Stimulated activated CD4-positive, alpha-beta T cell treated with anti-CD3 and anti-CD28 coated beads, TNF-alpha, amount 100 ng/mL, for 4 hours (primary cell): ENCODE data around the gene CEP97.
"Not testable (repeated sequence)": the region's sequence is repeated elsewhere in the genome, so short reads cannot be mapped to it uniquely, and the experiment has no call there.

Source experiments
- DNase-seq, 3 experiments: peaks; one replicate each; pipeline ENCODE4 v3.0.0-alpha.2; 2020; ENCODE audit warnings: low read depth in 3 of 3

The CEP97 gene

GRCh38 chr3:101762041-101762646, 37.7 kb downstream of the CEP97 start:
- no peak for DNase-seq

- DNase-seq = not testable (repeated sequence)
Measured at GRCh38 chr3:101777745-101778281, 53.4 kb downstream of the CEP97 start.

DNA sequence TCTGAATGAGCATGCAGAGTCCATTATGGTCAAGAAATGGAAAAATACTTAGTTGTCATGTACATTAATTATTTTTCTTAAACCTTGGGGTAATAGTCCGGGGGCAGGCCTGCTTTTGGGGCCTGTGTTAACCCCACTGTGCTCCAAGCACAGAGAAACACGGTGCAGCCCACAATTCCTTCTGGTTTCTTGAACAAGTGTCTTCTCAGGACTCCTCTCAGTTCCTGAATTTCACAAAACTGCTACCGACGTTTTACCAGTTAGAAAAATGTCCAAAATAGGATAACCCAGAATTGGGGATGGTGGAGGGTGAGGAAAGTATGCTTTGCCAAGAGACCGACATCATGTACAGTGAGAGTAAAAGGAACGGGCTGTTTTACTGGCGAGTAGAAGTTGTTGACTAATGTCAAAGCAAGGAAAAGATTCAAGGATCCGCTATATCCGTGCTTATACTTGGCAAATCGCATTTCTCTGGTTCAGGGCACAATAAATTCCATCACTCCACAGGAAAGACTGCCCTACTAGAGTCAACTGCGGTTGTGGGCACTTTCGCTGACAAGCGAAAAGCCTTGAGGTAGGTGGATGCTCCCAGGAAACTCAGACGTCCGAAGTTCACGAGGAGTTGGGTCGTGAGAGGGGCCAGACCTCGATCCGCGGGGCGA, 54.1 kb downstream of the CEP97 start:
- no peak for DNase-seq

GRCh38 chr3:101779047-101779821, 54.8 kb downstream of the CEP97 start, which contains the start of gene NXPE3:
TSS of gene NXPE3 (plus strand) at chr3:101779211. CDS start at chr3:101785597, 6,386 bp downstream.
- DNase-seq = peak; percentile 88 to 93 (median 91)

DNA sequence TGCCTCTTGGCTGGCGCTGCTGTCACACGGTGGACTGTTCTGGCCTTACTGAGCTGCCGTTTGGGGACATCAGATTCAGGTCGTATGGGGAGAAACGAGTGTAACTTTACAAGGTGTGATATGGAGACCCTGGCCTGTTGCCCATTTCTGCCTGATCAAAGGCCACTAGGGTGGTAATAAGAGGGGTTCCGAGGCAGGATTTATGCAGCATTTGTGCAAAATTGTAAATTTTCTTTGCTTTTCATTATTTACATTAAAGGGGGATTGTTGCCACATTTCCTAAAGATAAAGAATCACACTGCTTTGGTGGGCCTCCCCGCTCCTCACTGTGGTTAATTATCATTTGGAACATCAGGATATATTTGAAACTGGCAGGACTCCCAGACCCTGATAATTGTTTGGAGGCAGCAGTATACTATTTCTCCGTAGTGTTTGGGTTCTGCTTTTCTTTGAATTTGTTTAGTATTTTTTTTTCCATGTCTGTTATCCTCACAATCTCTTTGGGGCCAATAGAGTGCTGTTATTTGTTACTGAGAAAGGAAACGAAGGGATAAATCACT, 55.5 kb downstream of the CEP97 start:
- no peak for DNase-seq

- no peak for DNase-seq
Measured at GRCh38 chr3:101780661-101781060, 56.2 kb downstream of the CEP97 start.

DNA sequence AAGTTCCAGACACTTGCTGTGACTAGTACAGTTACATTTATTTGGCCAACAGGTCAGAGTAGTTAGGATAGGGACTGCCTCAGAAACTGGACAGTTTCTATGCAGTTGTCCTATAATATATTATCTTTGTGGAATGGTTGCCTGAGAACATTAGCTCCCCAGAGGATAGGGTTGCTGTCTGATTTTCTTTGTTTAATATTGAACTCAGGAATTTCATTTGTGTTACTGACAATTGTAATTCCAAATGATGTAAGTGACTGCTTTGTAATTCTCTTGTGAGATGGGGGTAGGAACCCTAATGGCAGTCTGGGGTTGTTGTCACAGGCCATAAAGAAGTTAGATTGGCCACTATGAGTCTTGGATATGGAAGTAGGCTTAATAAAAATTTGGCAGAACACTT, 56.8 kb downstream of the CEP97 start:
- DNase-seq = no peak

DNA sequence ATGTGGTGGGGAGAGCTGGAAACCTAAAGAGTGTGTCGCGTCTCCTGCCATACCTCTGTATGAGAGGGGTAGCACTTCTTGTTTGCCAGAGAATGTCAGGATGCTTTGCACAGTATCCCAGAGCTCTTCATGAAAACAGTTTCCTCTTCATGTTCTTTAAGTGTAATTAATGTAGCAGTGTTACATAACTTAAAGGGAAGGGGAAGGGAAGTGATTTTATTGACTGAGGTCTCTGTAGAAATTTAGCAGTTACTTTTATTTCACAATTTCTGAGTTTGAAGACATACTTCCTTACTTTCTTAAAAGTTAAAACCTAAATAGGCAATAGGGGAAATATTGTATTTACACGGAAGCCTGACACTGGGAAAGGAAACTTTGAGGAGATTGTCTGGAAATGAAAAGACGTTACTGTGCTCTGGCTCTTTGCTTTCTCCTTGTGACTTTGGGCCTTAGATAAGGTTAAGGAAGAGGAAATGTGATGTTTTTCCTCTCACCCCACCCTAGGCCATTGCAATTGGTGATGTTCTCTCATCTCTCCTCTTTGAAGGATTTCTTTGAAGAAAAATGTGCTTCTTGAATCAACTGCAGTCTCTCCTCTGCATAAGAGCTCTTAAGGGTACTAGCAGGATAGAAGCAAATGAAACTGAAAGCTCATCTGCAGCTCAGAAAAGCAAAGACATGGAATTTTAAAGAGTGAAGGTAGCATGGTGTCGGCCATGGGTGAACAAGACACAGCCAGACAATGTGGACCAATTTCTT, 60.6 kb downstream of the CEP97 start:
- no peak for DNase-seq

DNA sequence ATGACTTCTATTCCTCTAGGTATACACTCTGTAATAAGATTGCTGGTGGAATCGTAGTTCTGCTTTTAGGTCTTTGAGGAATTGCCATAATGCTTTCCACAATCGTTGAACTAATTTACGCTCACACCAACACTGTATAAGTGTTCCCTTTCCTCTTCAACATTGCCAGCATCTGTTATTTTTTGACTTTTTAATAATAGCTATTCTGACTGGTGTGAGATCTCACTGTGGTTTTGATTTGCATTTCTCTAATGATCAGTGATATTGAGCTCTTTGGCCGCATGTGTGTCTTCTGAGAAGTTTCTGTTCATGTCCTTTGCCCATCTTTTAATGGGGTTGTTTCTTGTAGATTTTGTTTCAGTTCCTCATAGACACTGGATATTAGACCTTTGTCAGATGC, 67.4 kb downstream of the CEP97 start:
- no peak for DNase-seq

DNA sequence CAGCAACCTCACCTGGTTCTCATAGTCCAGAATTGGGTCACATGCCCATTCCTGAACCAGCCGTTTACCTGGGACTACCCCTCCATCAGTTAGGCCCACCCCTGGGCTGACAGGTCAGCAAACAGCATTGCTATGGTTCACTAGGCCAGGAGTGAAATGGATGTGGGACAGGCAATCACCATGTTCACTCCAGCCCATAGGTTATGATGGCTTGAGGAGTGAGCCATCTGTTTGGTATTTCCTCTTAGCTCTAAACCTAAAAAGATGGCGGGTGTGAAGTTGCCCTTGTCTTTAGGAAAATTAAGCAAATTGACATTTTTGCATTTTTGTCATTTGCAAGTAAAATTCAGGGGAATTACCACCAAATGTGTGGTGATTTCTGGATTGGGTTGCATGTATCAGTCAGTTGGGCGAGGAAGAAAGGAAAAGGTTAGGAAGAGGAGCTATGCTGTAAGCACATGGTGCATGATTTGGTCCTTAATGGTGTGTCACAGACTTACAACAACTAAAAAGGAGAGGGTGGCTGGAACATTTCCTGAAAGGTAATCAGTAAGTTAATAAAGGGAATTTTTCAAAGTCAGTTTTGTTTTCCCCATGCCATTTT, 71.8 kb downstream of the CEP97 start:
- no peak for DNase-seq

DNA sequence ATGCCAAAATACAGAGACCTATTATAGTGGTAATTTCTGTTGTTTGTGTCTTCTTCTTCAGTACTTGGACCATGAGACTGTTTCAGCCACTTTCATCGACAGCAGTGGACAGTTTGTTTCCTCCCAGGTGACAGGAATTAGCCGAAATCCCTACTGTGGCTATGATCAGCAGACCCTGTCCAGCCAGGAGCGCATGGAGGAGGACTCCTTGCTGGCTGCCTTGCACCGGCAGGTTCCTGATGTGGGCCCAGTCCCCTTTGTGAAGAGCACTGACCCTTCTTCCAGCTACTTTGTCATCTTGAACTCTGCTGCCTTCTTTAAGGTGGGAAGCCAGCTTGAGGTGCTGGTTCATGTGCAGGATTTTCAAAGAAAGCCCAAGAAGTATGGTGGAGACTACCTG, 76.8 kb downstream of the CEP97 start:
- DNase-seq = no peak

- no peak for DNase-seq
Measured at GRCh38 chr3:101802179-101802578, 77.8 kb downstream of the CEP97 start.

- peak in 1 of 3 experiments; percentile 32 for DNase-seq
Measured at GRCh38 chr3:101803173-101803782, 78.9 kb downstream of the CEP97 start.

- DNase-seq = no peak
Measured at GRCh38 chr3:101803939-101804338, 79.5 kb downstream of the CEP97 start.

DNA sequence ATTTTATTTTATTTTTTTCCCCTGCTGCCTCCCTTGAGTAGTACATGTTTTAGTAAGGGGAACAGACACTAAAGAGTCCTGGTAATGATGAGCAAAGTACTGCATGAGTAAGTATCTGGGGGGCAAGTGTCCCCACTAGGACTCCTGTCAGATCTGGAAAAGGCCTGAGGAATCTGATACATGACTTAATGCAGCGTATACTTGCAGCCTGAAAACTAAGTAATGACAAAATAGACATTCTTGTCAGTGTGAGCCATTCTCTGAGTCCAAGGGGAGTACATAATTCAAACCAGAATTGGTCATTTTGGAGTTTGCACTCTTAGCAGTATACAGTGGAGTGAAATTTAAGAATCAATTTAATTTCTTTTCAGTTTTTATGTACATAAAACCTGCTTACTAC, 82.1 kb downstream of the CEP97 start:
- no peak for DNase-seq

- DNase-seq = no peak
Measured at GRCh38 chr3:101807888-101808287, 83.5 kb downstream of the CEP97 start.

GRCh38 chr3:101809178-101810021, 85.0 kb downstream of the CEP97 start:
- no peak for DNase-seq

GRCh38 chr3:101810022-101810418, 85.6 kb downstream of the CEP97 start:
- DNase-seq = no peak

GRCh38 chr3:101811875-101812274, 87.5 kb downstream of the CEP97 start:
- DNase-seq = no peak

- no peak for DNase-seq
Measured at GRCh38 chr3:101812895-101813294, 88.5 kb downstream of the CEP97 start.
